Gastrocnemius medialis (tissue), 4 donors: ENCODE data around the gene IKZF4. TPM values are rescaled to one million over a fixed set of nuclear protein-coding genes. Genes with fewer than 3 reads are reported as not detected.
"Not testable (repeated sequence)": the region's sequence is repeated elsewhere in the genome, so short reads cannot be mapped to it uniquely, and the experiment has no call there.

Experiments used
- ATAC-seq, 2 donors: fragments of 150-250 bp; one replicate each; pipeline ENCODE4 v1.9.1; 2016
- DNase-seq, 2 donors: peaks; one replicate each; pipeline ENCODE4 v3.0.0-alpha.2; 2019
- H3K27ac ChIP-seq, 4 donors: fragments of 200-600 bp; sonication (generic); 1 replicate in 1 of 4; 2 replicates in 3 of 4; pipeline ENCODE4 v1.5.1; 2016 to 2018; ENCODE audit warnings: mild to moderate bottlenecking in 2 of 4, moderate library complexity in 1 of 4
- H3K27me3 ChIP-seq, 3 donors: fragments of 200-600 bp; sonication (generic) in 2 of 3; 1 replicate in 1 of 3; 2 replicates in 2 of 3; pipeline versions ENCODE4 v1.5.1 to v1.6.0; 2016 to 2019; ENCODE audit warnings: mild to moderate bottlenecking in 1 of 3, moderate library complexity in 1 of 3
- H3K36me3 ChIP-seq, 2 donors: fragments of 200-600 bp; sonication (generic) in 1 of 2; one replicate each; pipeline ENCODE4 v1.5.1; 2017 to 2018
- H3K4me1 ChIP-seq, 2 donors: fragments of 200-600 bp; sonication (generic) in 1 of 2; one replicate each; pipeline ENCODE4 v1.5.1; 2016 to 2017; ENCODE audit warnings: mild to moderate bottlenecking in 2 of 2
- H3K4me3 ChIP-seq, 4 donors: fragments of 200-600 bp; sonication (generic) in 3 of 4; 1 replicate in 1 of 4; 2 replicates in 3 of 4; pipeline ENCODE4 v1.5.1; 2016 to 2019; ENCODE audit warnings: mild to moderate bottlenecking in 2 of 4
- H3K9me3 ChIP-seq, 3 donors: fragments of 200-600 bp; sonication (generic) in 2 of 3; 1 replicate in 1 of 3; 2 replicates in 2 of 3; pipeline ENCODE4 v1.5.1; 2016 to 2019
- CTCF ChIP-seq, 5 experiments: fragments of 450-650 bp in 3 of 5; fragments of 200-600 bp in 2 of 5; sonication (generic) in 2 of 5; IDR thresholded peaks in 4 of 5; conservative IDR thresholded peaks in 1 of 5; 1 replicate in 4 of 5; 2 replicates in 1 of 5; pipeline ENCODE4 v1.5.1; 2016 to 2019; ENCODE audit warnings: antibody characterized with exemption in 5 of 5, mild to moderate bottlenecking in 3 of 5, moderate library complexity in 3 of 5
- POLR2A ChIP-seq, 2 donors: fragments of 450-650 bp; IDR thresholded peaks; one replicate each; pipeline ENCODE4 v1.6.1; 2017; ENCODE audit warnings: antibody characterized with exemption in 2 of 2, mild to moderate bottlenecking in 2 of 2, moderate library complexity in 2 of 2
- in situ Hi-C, 4 donors: fragments of 200-750 bp; cut with MboI; loops; one replicate each; pipeline versions ENCODE4 v1.15.0 to v1.8.0; 2017; ENCODE audit warnings: low sequenced_read_pairs in 4 of 4
- intact Hi-C: fragments of 100-400 bp; cut with DNase I; formaldehyde crosslinking; loops from one replicate; pipeline ENCODE4 v1.15.1; 2023; ENCODE audit warnings: low total_unique reads
- total RNA-seq, 4 donors: library from RNA; depleted of rRNA; stranded (reverse); fragments of >200 nt; gene quantifications; one replicate each; pipeline versions ENCODE4 v1.1.0 to v1.2.3, GENCODE V29; 2016

The IKZF4 gene
- total RNA-seq, 4 donors from 2014 or later = 4.0 to 6.3 (median 5.6) TPM

GRCh38 chr12:56046027-56046780 lies 25.4 kb downstream of the IKZF4 start:
- H3K4me1 ChIP-seq = peaks cover 11 to 12% of the 10 kb centered on the region in 2 donors
- H3K9me3 ChIP-seq = no peaks in the 10 kb centered on the region
- intact Hi-C loops = no loop called here
- no peak for DNase-seq
- ATAC-seq = no peak
- in situ Hi-C loops = loop anchor here in 2 of 4 donors (10.0 kb wide), 1 partner anchor 59 kb away; the partner anchor contains the start of gene PA2G4 (in 2 of the 2)
- no peaks in the 10 kb centered on the region for H3K27me3 ChIP-seq
- no peak overlapping the region for H3K4me3 ChIP-seq
- H3K36me3 ChIP-seq = peaks cover 0 to 28% of the 10 kb centered on the region in 2 donors
- TF ChIP-seq CTCF (IDR thresholded peaks at IDR 0.05 in 4 of 5, conservative IDR thresholded peaks at IDR 0.05 in 1 of 5) (no peak), POLR2A (IDR thresholded peaks at IDR 0.05) (no peak)
- no peak overlapping the region for H3K27ac ChIP-seq

GRCh38 chr12:56053407-56053893 lies 32.6 kb downstream of the IKZF4 start:
- intact Hi-C loops (no loop called here), in situ Hi-C loops (no loop called here)
- no peak for ATAC-seq
- Histone ChIP-seq H3K4me1 (no peaks in the 10 kb centered on the region), H3K4me3 (no peak overlapping the region), H3K27ac (no peak overlapping the region), H3K36me3 (no peaks in the 10 kb centered on the region), H3K9me3 (no peaks in the 10 kb centered on the region), H3K27me3 (no peaks in the 10 kb centered on the region)
- no peak for TF ChIP-seq CTCF (IDR thresholded peaks at IDR 0.05 in 4 of 5, conservative IDR thresholded peaks at IDR 0.05 in 1 of 5)
- no peak for TF ChIP-seq POLR2A (IDR thresholded peaks at IDR 0.05)
- no peak for DNase-seq

- DNase-seq, H3K27me3 ChIP-seq, intact Hi-C loops, H3K36me3 ChIP-seq, ATAC-seq, H3K27ac ChIP-seq, H3K4me3 ChIP-seq, in situ Hi-C loops, H3K9me3 ChIP-seq, H3K4me1 ChIP-seq: not testable (repeated sequence)
These were observed 39.1 kb downstream of the IKZF4 start for GRCh38 chr12:56059964-56060363.

GRCh38 chr12:56061982-56062381 lies 41.1 kb downstream of the IKZF4 start:
- TF ChIP-seq CTCF (IDR thresholded peaks at IDR 0.05 in 4 of 5, conservative IDR thresholded peaks at IDR 0.05 in 1 of 5) (no peak), POLR2A (IDR thresholded peaks at IDR 0.05) (no peak)
- no peaks in the 10 kb centered on the region for H3K4me1 ChIP-seq
- no peak for DNase-seq

GRCh38 chr12:56062996-56063395 lies 42.2 kb downstream of the IKZF4 start:
- ATAC-seq (no peak), DNase-seq (no peak)
- intact Hi-C loops = no loop called here
- H3K9me3 ChIP-seq = no peaks in the 10 kb centered on the region
- in situ Hi-C loops = no loop called here
- H3K27me3 ChIP-seq = no peaks in the 10 kb centered on the region
- H3K4me1 ChIP-seq = no peaks in the 10 kb centered on the region
- no peak overlapping the region for H3K27ac ChIP-seq
- no peak overlapping the region for H3K4me3 ChIP-seq
- TF ChIP-seq POLR2A (IDR thresholded peaks at IDR 0.05) = no peak
- no peak for TF ChIP-seq CTCF (IDR thresholded peaks at IDR 0.05 in 4 of 5, conservative IDR thresholded peaks at IDR 0.05 in 1 of 5)
- H3K36me3 ChIP-seq = no peaks in the 10 kb centered on the region

More at GRCh38 chr12:56061982-56062381, 41.1 kb downstream of the IKZF4 start:
- H3K27me3 ChIP-seq = no peaks in the 10 kb centered on the region
- no peak overlapping the region for H3K4me3 ChIP-seq
- no peaks in the 10 kb centered on the region for H3K36me3 ChIP-seq
- in situ Hi-C loops (no loop called here), intact Hi-C loops (no loop called here)
- H3K27ac ChIP-seq = no peak overlapping the region
- no peak for ATAC-seq
- H3K9me3 ChIP-seq = no peaks in the 10 kb centered on the region
